Mesenchymal stem cell (in vitro differentiated cells and primary cell): ENCODE results near the gene WFDC6.

Source experiments
- DNase-seq: peaks from one replicate; pipeline ENCODE4 v3.0.0-alpha.2; 2013
- H2AFZ ChIP-seq: one replicate; pipeline ENCODE4 v1.6.1; 2013; ENCODE audit warnings: low read depth, mild to moderate bottlenecking, control low read depth, inconsistent platforms, low read length, moderate library complexity
- H2AK5ac ChIP-seq: 2 replicates; pipeline ENCODE4 v1.6.1; 2013; ENCODE audit warnings: low read length, moderate library complexity, mild to moderate bottlenecking, inconsistent platforms; ENCODE audit not compliant: severe bottlenecking
- H2BK120ac ChIP-seq: one replicate; pipeline ENCODE4 v1.6.1; 2013; ENCODE audit warnings: low read depth, mild to moderate bottlenecking, inconsistent platforms, low read length, moderate library complexity
- H2BK12ac ChIP-seq, 2 experiments: one replicate each; pipeline ENCODE4 v1.6.1; 2013; ENCODE audit warnings: inconsistent platforms in 2 of 2, low read length in 2 of 2, mild to moderate bottlenecking in 2 of 2, moderate library complexity in 2 of 2, control low read depth in 1 of 2
- H2BK15ac ChIP-seq: one replicate; pipeline ENCODE4 v1.6.1; 2013; ENCODE audit warnings: mild to moderate bottlenecking, low read depth, inconsistent platforms; ENCODE audit not compliant: poor library complexity, severe bottlenecking
- H2BK5ac ChIP-seq: 2 replicates; pipeline ENCODE4 v1.6.1; 2013; ENCODE audit warnings: low read depth, mild to moderate bottlenecking, low read length, control low read depth, inconsistent platforms; ENCODE audit not compliant: poor library complexity, severe bottlenecking
- H3K14ac ChIP-seq, 2 experiments: one replicate each; pipeline ENCODE4 v1.6.1; 2013; ENCODE audit warnings: inconsistent platforms in 2 of 2, low read length in 2 of 2, control low read depth in 1 of 2, mild to moderate bottlenecking in 1 of 2, moderate library complexity in 1 of 2
- H3K18ac ChIP-seq, 2 experiments: one replicate each; pipeline ENCODE4 v1.6.1; 2013; ENCODE audit warnings: inconsistent platforms in 2 of 2, low read length in 2 of 2, control low read depth in 1 of 2, low read depth in 1 of 2, mild to moderate bottlenecking in 1 of 2
- H3K23ac ChIP-seq, 2 experiments: one replicate each; pipeline ENCODE4 v1.6.1; 2013; ENCODE audit warnings: inconsistent platforms in 2 of 2, low read length in 2 of 2, mild to moderate bottlenecking in 2 of 2, moderate library complexity in 2 of 2, control low read depth in 1 of 2
- H3K27ac ChIP-seq: 2 replicates; pipeline ENCODE4 v1.5.1; 2013; ENCODE audit warnings: mild to moderate bottlenecking, moderate library complexity, low read length, control low read depth, inconsistent platforms; ENCODE audit not compliant: poor library complexity, severe bottlenecking
- H3K27me3 ChIP-seq, 2 experiments: 2 replicates each; pipeline versions ENCODE4 v1.6.1 to v1.7.0; 2013; ENCODE audit warnings: low read length in 2 of 2, mild to moderate bottlenecking in 2 of 2, moderate library complexity in 2 of 2, control low read depth in 1 of 2, inconsistent platforms in 1 of 2; ENCODE audit not compliant: control insufficient read depth in 1 of 2, insufficient read depth in 1 of 2
- H3K36me3 ChIP-seq, 2 experiments: 2 replicates each; pipeline versions ENCODE4 v1.6.1 to v1.7.0; 2013; ENCODE audit warnings: low read length in 2 of 2, control low read depth in 1 of 2, inconsistent platforms in 1 of 2, low read depth in 1 of 2, mild to moderate bottlenecking in 1 of 2; ENCODE audit not compliant: insufficient read depth in 2 of 2, control insufficient read depth in 1 of 2
- H3K4ac ChIP-seq, 2 experiments: one replicate each; pipeline ENCODE4 v1.6.1; 2013; ENCODE audit warnings: inconsistent platforms in 2 of 2, low read length in 2 of 2, mild to moderate bottlenecking in 2 of 2, moderate library complexity in 2 of 2, control low read depth in 1 of 2, low read depth in 1 of 2
- H3K4me1 ChIP-seq: 2 replicates; pipeline ENCODE4 v1.6.1; 2013; ENCODE audit warnings: low read depth, low read length, control low read depth; ENCODE audit not compliant: control insufficient read depth, insufficient read depth
- H3K4me2 ChIP-seq: 2 replicates; pipeline ENCODE4 v1.6.1; 2013; ENCODE audit warnings: low read length, mild to moderate bottlenecking, inconsistent platforms; ENCODE audit not compliant: poor library complexity, severe bottlenecking
- H3K4me3 ChIP-seq, 2 experiments: 2 replicates each; pipeline versions ENCODE4 v1.5.1 to v1.7.0; 2013; ENCODE audit warnings: low read length in 2 of 2, mild to moderate bottlenecking in 2 of 2, control low read depth in 1 of 2, low read depth in 1 of 2; ENCODE audit not compliant: insufficient read depth in 1 of 2
- H3K79me1 ChIP-seq: replicated peaks from 2 replicates; pipeline ENCODE4 v1.6.1; 2013; ENCODE audit warnings: mild to moderate bottlenecking, control low read depth, low read length, inconsistent platforms; ENCODE audit not compliant: poor library complexity, severe bottlenecking
- H3K9ac ChIP-seq: 2 replicates; pipeline ENCODE4 v1.7.0; 2013; ENCODE audit warnings: mild to moderate bottlenecking, low read length, moderate library complexity
- H3K9me3 ChIP-seq: 2 replicates; pipeline ENCODE4 v1.7.0; 2013; ENCODE audit warnings: mild to moderate bottlenecking, low read length; ENCODE audit not compliant: control insufficient read depth
- H4K8ac ChIP-seq: one replicate; pipeline ENCODE4 v1.6.1; 2013; ENCODE audit warnings: inconsistent platforms, mild to moderate bottlenecking, low read length, moderate library complexity
- H4K91ac ChIP-seq: one replicate; pipeline ENCODE4 v1.6.1; 2013; ENCODE audit warnings: mild to moderate bottlenecking, low read length, inconsistent platforms
- WGBS: methylation state at CpG from one replicate; pipeline ENCODE4 v1.1.7; 2013; ENCODE audit warnings: mixed read lengths; 5-methylcytosine and 5-hydroxymethylcytosine counted together

The WFDC6 gene

GRCh38 chr20:45555198-45555597, 15.9 kb upstream of the WFDC6 start:
- peaks cover 0 to 28% of the 10 kb centered on the region in 2 experiments for H3K27me3 ChIP-seq

GRCh38 chr20:45552456-45552855, 13.2 kb upstream of the WFDC6 start:
- Histone ChIP-seq H3K36me3 (no peaks in the 10 kb centered on the region), H3K27me3 (peaks cover 3 to 11% of the 10 kb centered on the region in 2 experiments), H3K9me3 (no peaks in the 10 kb centered on the region), H3K9ac (no peak overlapping the region), H3K79me1 (no peaks in the 10 kb centered on the region), H3K14ac (no peak overlapping the region), H2BK12ac (no peak overlapping the region), H2BK5ac (no peak overlapping the region), H3K4me2 (no peak overlapping the region), H2AK5ac (no peak overlapping the region), H3K4me3 (no peak overlapping the region), H3K18ac (no peak overlapping the region), H4K91ac (no peak overlapping the region), H2BK15ac (no peak overlapping the region), H3K4ac (no peak overlapping the region), H2BK120ac (no peak overlapping the region), H4K8ac (no peak overlapping the region), H3K4me1 (no peaks in the 10 kb centered on the region), H3K23ac (no peak overlapping the region), H2AFZ (no peak overlapping the region), H3K27ac (no peak overlapping the region)
- DNase-seq, result no peak
- 64% methylated on average over 2 of the region's 2 CpGs for WGBS

More at GRCh38 chr20:45555198-45555597, 15.9 kb upstream of the WFDC6 start:
- no peak overlapping the region for H3K4me3 ChIP-seq
- no peak overlapping the region for H2BK120ac ChIP-seq
- H2AK5ac ChIP-seq, result no peak overlapping the region
- H3K23ac ChIP-seq, result no peak overlapping the region
- H2BK5ac ChIP-seq, result no peak overlapping the region
- no peaks in the 10 kb centered on the region for H3K79me1 ChIP-seq
- no peak overlapping the region for H3K14ac ChIP-seq
- H4K8ac ChIP-seq, result no peak overlapping the region
- H2BK15ac ChIP-seq, result no peak overlapping the region
- WGBS, result 67% methylated on average over 1 of the region's 1 CpG
- no peak overlapping the region for H3K4me2 ChIP-seq
- H3K9me3 ChIP-seq, result no peaks in the 10 kb centered on the region
- no peak overlapping the region for H3K9ac ChIP-seq
- H3K4ac ChIP-seq, result no peak overlapping the region
- H2BK12ac ChIP-seq, result no peak overlapping the region
- DNase-seq, result no peak
- no peak overlapping the region for H3K27ac ChIP-seq
- no peaks in the 10 kb centered on the region for H3K4me1 ChIP-seq
- no peak overlapping the region for H3K18ac ChIP-seq
- no peaks in the 10 kb centered on the region for H3K36me3 ChIP-seq
- H4K91ac ChIP-seq, result no peak overlapping the region
- no peak overlapping the region for H2AFZ ChIP-seq

GRCh38 chr20:45550765-45551164, 11.5 kb upstream of the WFDC6 start:
- H3K4me2 ChIP-seq, result no peak overlapping the region
- H3K27ac ChIP-seq, result no peak overlapping the region
- no peak overlapping the region for H2BK15ac ChIP-seq
- no peak overlapping the region for H2BK12ac ChIP-seq
- no peaks in the 10 kb centered on the region for H3K36me3 ChIP-seq
- no peak overlapping the region for H3K4ac ChIP-seq
- H2AK5ac ChIP-seq, result no peak overlapping the region
- no peak for DNase-seq
- no peak overlapping the region for H3K9ac ChIP-seq
- no peaks in the 10 kb centered on the region for H3K79me1 ChIP-seq
- no peaks in the 10 kb centered on the region for H3K9me3 ChIP-seq
- peaks cover 10 to 13% of the 10 kb centered on the region in 2 experiments for H3K27me3 ChIP-seq
- H3K14ac ChIP-seq, result no peak overlapping the region
- no peak overlapping the region for H3K4me3 ChIP-seq
- no peaks in the 10 kb centered on the region for H3K4me1 ChIP-seq
- no peak overlapping the region for H4K91ac ChIP-seq
- H2BK5ac ChIP-seq, result no peak overlapping the region
- H3K18ac ChIP-seq, result no peak overlapping the region
- H3K23ac ChIP-seq, result no peak overlapping the region
- no peak overlapping the region for H4K8ac ChIP-seq
- H2BK120ac ChIP-seq, result no peak overlapping the region
- no peak overlapping the region for H2AFZ ChIP-seq

GRCh38 chr20:45548410-45548809, 9.1 kb upstream of the WFDC6 start:
- H3K4me3 ChIP-seq, result no peak overlapping the region
- H3K9me3 ChIP-seq, result no peaks in the 10 kb centered on the region
- H4K91ac ChIP-seq, result no peak overlapping the region
- no peak overlapping the region for H2AFZ ChIP-seq
- no peak overlapping the region for H4K8ac ChIP-seq
- H3K14ac ChIP-seq, result no peak overlapping the region
- no peak overlapping the region for H2BK5ac ChIP-seq
- H3K27me3 ChIP-seq, result peaks cover 16 to 19% of the 10 kb centered on the region in 2 experiments
- 91% methylated on average over 7 of the region's 7 CpGs for WGBS
- no peaks in the 10 kb centered on the region for H3K79me1 ChIP-seq
- no peak overlapping the region for H2BK15ac ChIP-seq
- no peak overlapping the region for H3K23ac ChIP-seq
- H3K18ac ChIP-seq, result no peak overlapping the region
- H2AK5ac ChIP-seq, result no peak overlapping the region
- H2BK120ac ChIP-seq, result no peak overlapping the region
- no peaks in the 10 kb centered on the region for H3K4me1 ChIP-seq
- no peak overlapping the region for H3K27ac ChIP-seq
- H2BK12ac ChIP-seq, result no peak overlapping the region
- no peak overlapping the region for H3K4ac ChIP-seq
- no peak overlapping the region for H3K9ac ChIP-seq
- H3K36me3 ChIP-seq, result no peaks in the 10 kb centered on the region
- no peak for DNase-seq
- no peak overlapping the region for H3K4me2 ChIP-seq
